B cell (primary cell): ENCODE measurements around the gene NEBL.

Experiments
- CTCF ChIP-seq: fragments of 200-600 bp; IDR thresholded peaks from one replicate; pipeline ENCODE4 v1.8.0; 2022; ENCODE audit warnings: antibody characterized with exemption, mild to moderate bottlenecking
- EZH2 ChIP-seq: IDR thresholded peaks from 2 replicates; pipeline ENCODE4 v1.6.1; 2012; ENCODE audit warnings: borderline replicate concordance, low read depth, mild to moderate bottlenecking, moderate library complexity, low read length; ENCODE audit not compliant: insufficient read depth, poor library complexity, severe bottlenecking

- no peak for TF ChIP-seq CTCF
- TF ChIP-seq EZH2: no peak
These were observed 34.2 kb upstream of the NEBL start for GRCh38 chr10:20931156-20931795.
